NCI-H748 (cell line): ENCODE measurements around the gene GPR119.
"Not testable (repeated sequence)": the region's sequence is repeated elsewhere in the genome, so short reads cannot be mapped to it uniquely, and the experiment has no call there.

Experiments used
- DNase-seq: peaks from one replicate; lab custom pipeline; 2025; ENCODE audit not compliant: unreplicated experiment; lab: John Stamatoyannopoulos, UW

GPR119 gene

DNA sequence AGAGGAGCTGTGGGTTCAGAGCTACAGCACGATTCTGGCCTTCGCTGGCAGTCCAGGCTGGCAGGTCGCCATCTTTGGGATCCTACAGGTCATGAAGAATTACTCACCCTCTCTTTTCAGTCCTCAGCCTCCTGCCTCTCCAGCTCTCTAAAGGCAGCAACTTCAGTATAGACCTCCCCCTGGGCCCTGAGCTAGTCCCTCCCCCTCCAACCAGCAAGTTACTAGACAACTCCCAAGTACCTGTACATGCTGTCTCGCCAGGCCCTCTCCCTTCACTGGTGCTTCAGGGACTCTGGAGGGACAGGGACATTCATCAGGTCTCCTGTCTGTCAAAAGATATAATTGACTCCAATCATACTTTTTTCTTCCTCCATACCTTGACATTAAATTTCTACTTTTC lies at the start of gene GPR119:
GPR119 (minus strand) TSS at position 155 of the 400 bp plus-strand sequence. CDS start 227 bp downstream, outside the sequence.
- DNase-seq, result no peak

GRCh38 chrX:130429236-130429635 lies 43.8 kb upstream of the GPR119 start:
- DNase-seq, result not testable (repeated sequence)

- DNase-seq, result no peak
These were observed 41.1 kb upstream of the GPR119 start for GRCh38 chrX:130426531-130426930.

GRCh38 chrX:130419263-130419662 lies 33.8 kb upstream of the GPR119 start:
- DNase-seq, result no peak

- no peak for DNase-seq
These were observed 33.3 kb upstream of the GPR119 start for GRCh38 chrX:130418740-130419139.

GRCh38 chrX:130418066-130418465 lies 32.6 kb upstream of the GPR119 start:
- no peak for DNase-seq

- no peak for DNase-seq
These were observed 31.3 kb upstream of the GPR119 start for GRCh38 chrX:130416785-130417184.

- DNase-seq, result no peak
These were observed 29.7 kb upstream of the GPR119 start for GRCh38 chrX:130415201-130415600.

DNA sequence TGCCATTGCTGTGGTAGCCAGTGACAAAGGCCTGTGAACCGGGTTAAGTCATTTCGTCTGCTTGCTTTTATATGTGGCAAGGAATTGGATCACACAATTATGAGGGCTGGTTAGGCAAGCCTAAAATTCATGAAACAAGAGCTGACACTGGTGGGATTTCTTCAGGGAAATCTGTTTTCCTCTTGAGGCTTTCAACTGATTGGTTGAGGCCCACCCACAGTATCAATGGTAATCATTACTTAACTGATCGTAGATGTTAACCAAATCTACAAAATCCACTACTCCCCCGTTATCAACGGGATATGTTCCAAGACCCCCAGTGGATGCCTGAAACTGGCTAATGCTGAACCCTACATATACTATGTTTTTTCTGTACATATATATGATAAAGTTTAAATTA lies 29.3 kb upstream of the GPR119 start:
- DNase-seq, result no peak

- no peak for DNase-seq
These were observed 27.9 kb upstream of the GPR119 start for GRCh38 chrX:130413415-130413814.

DNA sequence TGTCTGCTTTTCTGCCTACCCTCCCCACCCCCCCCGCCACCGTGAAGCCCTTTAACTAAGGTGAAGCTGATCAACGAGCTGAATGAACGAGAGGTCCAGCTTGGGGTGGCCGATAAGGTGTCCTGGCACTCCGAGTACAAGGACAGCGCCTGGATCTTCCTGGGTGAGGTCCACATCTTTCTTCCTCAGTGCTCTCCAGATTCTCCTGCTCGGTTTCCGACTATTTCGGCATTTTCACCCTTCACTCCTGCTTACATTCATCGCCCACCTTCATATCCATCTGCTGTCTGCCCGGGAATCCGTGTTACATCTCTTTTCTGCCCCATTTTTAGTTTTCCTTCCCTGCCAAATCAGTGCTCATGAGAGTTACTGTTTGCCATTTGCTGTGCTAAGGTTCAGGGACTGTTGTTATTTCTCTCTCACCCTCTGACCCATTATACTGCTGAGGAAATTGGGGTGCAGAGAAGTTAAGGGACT lies 16.8 kb upstream of the GPR119 start:
- no peak for DNase-seq

- peak; percentile 81 for DNase-seq
These were observed 16.1 kb upstream of the GPR119 start, which contains the start of gene RBMX2 for GRCh38 chrX:130401415-130402207. RBMX2 (plus strand) TSS chrX:130401987; CDS start chrX:130402033, 46 bp downstream.

- DNase-seq, result no peak
These were observed 9.9 kb upstream of the GPR119 start for GRCh38 chrX:130395341-130395740.

DNA sequence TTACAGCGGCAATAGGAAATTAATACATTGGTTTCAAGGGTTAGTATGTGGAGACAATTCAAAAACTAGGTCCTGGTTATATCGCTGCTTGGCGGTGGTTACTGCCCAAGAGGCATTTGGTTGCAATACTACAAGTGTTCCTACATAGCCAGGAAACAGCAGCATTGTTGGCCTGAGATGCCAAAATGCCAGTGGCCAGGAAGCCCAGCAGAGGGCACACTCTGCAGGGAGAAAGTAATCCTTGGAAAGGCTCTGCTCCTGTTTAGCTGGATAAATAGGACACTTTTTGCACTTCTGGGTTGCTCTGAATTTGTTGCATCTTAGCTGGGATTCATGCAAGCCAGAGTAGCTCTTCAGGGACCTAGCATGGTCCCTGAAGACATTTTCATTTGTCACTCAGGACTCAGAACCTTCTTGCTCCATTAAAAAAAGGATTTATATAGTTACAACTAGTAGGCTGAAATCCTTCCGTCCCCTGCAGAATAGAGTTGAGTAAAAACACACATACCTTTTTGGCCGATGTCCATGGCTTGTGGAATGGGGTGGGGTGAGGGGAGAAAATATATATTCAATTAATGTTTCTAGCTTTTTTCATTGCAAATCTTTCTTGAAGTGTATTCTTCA lies 8.1 kb upstream of the GPR119 start:
- DNase-seq, result peak; percentile 61

DNA sequence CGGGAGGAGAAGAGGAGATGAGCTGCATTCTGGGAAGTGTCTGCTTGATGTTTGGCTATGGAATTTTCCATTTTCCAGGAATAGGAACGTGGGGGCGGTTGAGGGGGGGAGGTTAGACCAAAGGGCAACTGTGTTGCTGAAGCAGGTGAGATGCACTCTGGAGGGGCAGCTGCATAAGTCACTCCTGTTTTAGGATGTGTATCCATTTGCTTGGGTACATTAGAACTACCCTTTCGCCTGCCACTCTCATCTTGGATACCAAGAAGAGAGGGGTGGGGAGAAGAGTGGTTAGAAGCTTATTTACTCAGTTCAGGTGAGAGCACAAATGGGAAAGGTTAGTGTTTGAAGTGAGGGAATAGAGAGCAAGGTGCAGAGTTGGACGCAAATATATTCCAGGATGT lies 934 bp upstream of the GPR119 start:
- DNase-seq, result no peak

DNA sequence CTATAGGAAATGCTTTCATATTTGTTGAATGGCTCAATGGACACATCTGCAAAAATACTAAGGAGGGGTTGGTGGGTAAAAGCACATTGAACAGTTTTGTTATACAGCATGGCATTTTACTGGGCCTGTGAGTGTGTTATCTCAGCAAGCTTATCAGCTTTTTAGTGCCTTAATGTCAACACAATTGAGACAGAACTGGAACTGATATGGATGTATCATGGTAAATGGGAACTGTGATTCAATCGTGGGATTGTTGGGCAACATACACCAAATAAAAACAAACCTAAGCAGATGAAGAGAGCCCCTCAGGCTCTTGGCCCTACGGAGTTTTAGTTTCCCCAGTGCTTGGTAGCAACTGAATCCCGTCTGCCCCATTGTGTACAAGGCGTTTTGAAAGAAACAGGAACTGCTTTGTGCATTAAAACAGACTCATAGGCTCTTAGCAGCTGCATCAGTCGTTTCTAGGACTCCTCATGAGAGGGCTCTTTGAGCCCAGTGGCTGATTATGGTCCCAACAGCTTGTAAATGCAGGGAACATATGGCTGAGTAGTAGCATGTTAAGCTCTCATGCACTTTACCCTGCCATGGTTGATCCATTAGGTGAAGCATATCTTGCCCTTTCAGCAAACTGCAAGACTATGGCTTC lies 7.3 kb downstream of the GPR119 start:
- no peak for DNase-seq

DNA sequence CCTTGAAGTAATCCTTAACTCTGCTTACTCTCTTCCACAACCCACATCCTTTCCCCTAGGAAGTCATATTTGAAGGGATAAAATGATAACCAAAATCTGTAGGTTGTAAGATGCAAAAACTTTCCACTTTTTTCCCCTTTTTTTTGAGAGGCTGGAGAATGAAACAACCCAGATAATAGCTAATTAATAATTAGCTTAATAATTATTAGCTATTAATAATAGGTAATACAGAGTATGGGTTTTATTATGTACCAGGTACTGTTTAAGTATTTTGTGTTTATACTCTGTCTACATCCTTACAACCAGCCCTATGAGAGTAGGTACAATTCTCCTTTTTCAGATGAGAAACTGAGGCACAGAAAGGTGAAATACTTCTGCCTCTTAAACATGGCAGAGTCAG lies 9.4 kb downstream of the GPR119 start:
- no peak for DNase-seq

GRCh38 chrX:130352050-130352449 lies 33.4 kb downstream of the GPR119 start:
- not testable (repeated sequence) for DNase-seq

DNA sequence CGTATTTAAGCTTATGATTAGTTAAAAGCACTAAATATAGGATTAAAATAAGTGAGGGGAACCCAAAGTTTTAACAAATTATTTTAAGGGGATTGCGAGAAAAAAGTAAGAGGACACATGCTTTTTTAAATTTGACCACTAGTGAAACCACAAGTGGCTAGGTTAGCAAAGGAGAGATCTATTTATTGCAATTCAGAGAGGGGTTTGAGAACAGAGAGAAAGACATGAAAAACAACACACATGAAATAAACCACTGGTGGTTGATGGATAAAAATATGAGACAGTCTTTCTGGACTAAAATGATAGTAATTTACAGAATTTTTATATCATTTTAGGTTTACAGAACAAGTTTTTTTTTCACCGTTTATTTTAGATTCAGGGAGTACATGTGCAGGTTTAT lies 33.9 kb downstream of the GPR119 start:
- DNase-seq, result no peak

DNA sequence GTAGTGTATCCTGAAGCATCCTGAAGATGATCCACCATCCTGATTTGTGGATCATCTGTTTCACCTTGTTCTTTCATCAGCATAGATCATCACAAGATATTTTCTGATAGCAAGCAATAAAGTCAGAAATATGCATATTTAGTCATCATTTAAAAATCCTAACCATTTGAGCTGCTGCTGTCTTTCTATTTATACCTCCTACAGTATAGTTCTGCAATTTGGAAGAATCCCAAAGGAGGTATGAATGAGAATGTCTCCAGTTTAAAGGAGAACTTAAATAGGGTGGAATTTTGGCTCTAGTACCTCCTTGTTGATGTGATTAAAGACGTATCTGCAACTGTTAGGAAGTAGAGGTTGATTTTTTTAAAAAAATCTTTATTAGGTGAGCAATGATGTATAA lies 38.2 kb downstream of the GPR119 start:
- no peak for DNase-seq

- no peak for DNase-seq
These were observed 42.1 kb downstream of the GPR119 start for GRCh38 chrX:130343411-130343810.

DNA sequence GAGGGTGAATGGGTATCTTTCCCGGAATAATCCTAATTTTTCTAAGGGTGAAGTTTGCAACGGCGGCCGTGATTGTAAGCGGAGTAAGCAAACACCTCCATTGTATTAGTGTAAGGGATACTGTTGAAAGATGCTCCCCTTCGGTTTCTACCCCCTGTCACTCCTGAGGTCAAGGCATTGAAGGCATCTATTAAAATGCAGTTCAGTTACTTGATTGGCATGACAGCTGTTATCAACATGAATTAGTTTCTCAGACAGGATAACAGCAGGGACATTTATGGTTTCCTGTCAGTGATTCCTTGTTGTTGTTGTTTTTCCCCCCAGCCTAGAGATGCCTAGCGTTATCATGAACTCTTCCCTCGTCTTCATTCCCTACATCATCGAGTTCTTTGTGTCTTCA lies 45.2 kb downstream of the GPR119 start:
- peak; percentile 22 for DNase-seq
